ENCODE data around the gene ZSWIM8.
"Not testable (repeated sequence)": the region's sequence is repeated elsewhere in the genome, so short reads cannot be mapped to it uniquely, and the experiment has no call there.

ZSWIM8 gene

GRCh38 chr10:73788864-73789658 is 3.7 kb downstream of the ZSWIM8 start:
- TF ChIP-seq CTCF (IDR thresholded peaks at IDR 0.05; ENCODE audit: borderline replicate concordance, control extremely low read depth, extremely low read depth, insufficient read depth, missing control alignments) = no peak
- no peak for DNase-seq (ENCODE audit: low spot score)
- in situ Hi-C loops (cut with MboI; ENCODE audit: low sequenced_read_pairs, unreplicated experiment) = no loop called here

- TF ChIP-seq CTCF (IDR thresholded peaks at IDR 0.05; ENCODE audit: borderline replicate concordance, control extremely low read depth, extremely low read depth, insufficient read depth, missing control alignments) = no peak
- in situ Hi-C loops (cut with MboI; ENCODE audit: low sequenced_read_pairs, unreplicated experiment) = no loop called here
- DNase-seq (ENCODE audit: low spot score) = no peak
Measured at GRCh38 chr10:73789659-73790055, 4.3 kb downstream of the ZSWIM8 start.

DNA sequence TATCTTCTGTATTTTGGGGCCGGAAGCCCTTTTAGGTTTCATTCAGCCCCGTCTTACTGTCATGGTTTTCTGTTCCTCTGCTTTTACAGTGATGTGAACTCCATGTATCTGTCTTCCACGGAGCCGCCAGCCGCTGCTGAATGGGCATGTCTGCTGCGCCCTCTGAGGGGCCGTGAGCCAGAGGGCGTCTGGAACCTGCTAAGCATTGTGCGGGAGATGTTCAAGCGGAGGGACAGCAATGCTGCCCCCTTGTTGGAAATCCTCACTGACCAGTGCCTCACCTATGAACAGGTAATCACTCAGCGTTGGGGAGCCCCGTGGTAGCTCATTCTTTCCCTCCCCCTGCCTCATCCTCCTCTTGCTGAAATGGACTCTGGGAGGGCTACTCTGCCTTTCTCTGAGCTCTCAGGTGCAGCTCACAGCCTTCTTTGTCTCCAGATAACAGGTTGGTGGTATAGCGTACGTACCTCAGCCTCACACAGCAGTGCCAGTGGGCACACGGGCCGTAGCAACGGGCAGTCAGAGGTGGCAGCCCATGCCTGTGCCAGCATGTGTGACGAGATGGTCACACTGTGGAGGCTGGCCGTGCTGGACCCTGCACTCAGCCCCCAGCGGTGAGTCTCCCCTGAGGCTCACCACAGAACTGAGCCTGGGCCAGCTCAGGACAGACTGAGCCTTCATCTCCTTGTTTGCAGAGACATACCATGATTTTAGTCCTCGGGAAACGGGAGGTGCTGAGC is 5.7 kb downstream of the ZSWIM8 start:
- in situ Hi-C loops (cut with MboI; ENCODE audit: low sequenced_read_pairs, unreplicated experiment) = no loop called here
- DNase-seq (ENCODE audit: low spot score) = no peak
- TF ChIP-seq CTCF (IDR thresholded peaks at IDR 0.05; ENCODE audit: borderline replicate concordance, control extremely low read depth, extremely low read depth, insufficient read depth, missing control alignments) = no peak

GRCh38 chr10:73791871-73792400 is 6.5 kb downstream of the ZSWIM8 start:
- TF ChIP-seq CTCF (IDR thresholded peaks at IDR 0.05; ENCODE audit: borderline replicate concordance, control extremely low read depth, extremely low read depth, insufficient read depth, missing control alignments) = no peak
- no peak for DNase-seq (ENCODE audit: low spot score)
- in situ Hi-C loops (cut with MboI; ENCODE audit: low sequenced_read_pairs, unreplicated experiment) = no loop called here

DNA sequence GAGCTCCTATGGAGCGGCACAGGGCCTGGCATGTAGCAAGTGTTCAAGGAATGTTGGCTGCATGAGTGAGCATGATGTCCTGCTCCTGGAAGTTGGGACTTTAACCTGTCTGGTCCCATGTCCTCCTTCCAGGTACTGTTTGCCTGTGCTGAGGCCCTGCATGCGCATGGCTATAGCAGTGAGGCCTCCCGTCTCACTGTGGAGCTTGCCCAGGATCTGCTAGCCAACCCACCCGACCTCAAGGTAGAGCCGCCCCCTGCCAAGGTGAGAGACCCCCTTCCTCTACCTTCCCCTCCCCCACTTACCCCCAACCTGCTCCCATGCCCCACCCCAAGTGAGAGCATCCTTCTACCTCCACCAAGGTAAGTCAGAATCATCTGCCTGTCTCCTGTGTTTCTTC is 8.1 kb downstream of the ZSWIM8 start:
- in situ Hi-C loops (cut with MboI; ENCODE audit: low sequenced_read_pairs, unreplicated experiment) = no loop called here
- no peak for DNase-seq (ENCODE audit: low spot score)

GRCh38 chr10:73795491-73795890 is 10.1 kb downstream of the ZSWIM8 start:
- DNase-seq (ENCODE audit: low spot score); in situ Hi-C loops (cut with MboI; ENCODE audit: low sequenced_read_pairs, unreplicated experiment): not testable (repeated sequence)

More for the DNA sequence above, 8.1 kb downstream of the ZSWIM8 start:
- TF ChIP-seq CTCF (IDR thresholded peaks at IDR 0.05; ENCODE audit: borderline replicate concordance, control extremely low read depth, extremely low read depth, insufficient read depth, missing control alignments) = no peak

DNA sequence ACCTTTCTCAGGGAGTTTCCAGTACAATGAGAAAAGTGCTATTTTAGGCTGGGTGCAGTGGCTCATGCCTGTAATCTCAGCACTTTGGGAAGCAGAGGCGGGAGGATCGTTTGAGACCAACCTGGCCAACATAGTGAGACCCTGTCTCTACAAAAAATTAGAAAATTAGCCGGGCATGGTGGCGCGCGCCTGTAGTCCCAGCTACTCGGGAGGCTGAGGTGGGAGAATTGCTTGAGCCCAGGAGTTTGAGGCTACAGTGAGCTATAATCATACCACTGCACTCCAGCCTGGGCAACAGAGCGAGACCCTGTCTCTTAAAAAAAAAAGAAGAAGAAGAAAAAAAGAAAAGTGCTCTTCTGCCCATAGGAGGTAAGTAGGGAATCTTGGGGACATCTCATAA is 10.6 kb downstream of the ZSWIM8 start:
- DNase-seq (ENCODE audit: low spot score); in situ Hi-C loops (cut with MboI; ENCODE audit: low sequenced_read_pairs, unreplicated experiment): not testable (repeated sequence)
